GM12878 (cell line): ENCODE results near the gene DMPK.

ENCODE experiments used
- ATF2 ChIP-seq: IDR thresholded peaks from 2 replicates; pipeline ENCODE4 v1.6.1; 2012; ENCODE audit warnings: low read length, inconsistent platforms
- CBX5 ChIP-seq: sonication (generic); IDR thresholded peaks from 2 replicates; pipeline ENCODE4 v1.6.1; 2016; ENCODE audit warnings: low read depth, moderate library complexity, mild to moderate bottlenecking, inconsistent platforms
- E2F8 ChIP-seq: fragments of 450-650 bp; IDR thresholded peaks from 2 replicates; pipeline ENCODE4 v1.6.1; 2018; ENCODE audit warnings: mild to moderate bottlenecking, low read depth, moderate library complexity; ENCODE audit not compliant: partially characterized antibody
- EED ChIP-seq: sonication (generic); IDR thresholded peaks from 2 replicates; pipeline ENCODE4 v1.6.1; 2016; ENCODE audit warnings: antibody characterized with exemption, low read depth
- POU2F2 ChIP-seq: IDR thresholded peaks from 3 replicates; pipeline ENCODE4 v1.6.1; 2011; ENCODE audit warnings: low read depth, mild to moderate bottlenecking, low read length, borderline replicate concordance
- TAF1 ChIP-seq: IDR thresholded peaks from 2 replicates; pipeline ENCODE4 v1.6.1; 2011; ENCODE audit warnings: mild to moderate bottlenecking, low read depth, low read length, borderline replicate concordance
- YBX1 ChIP-seq: fragments of 450-650 bp; IDR thresholded peaks from 2 replicates; pipeline ENCODE4 v1.6.1; 2016; ENCODE audit warnings: antibody characterized with exemption
- ZNF687 ChIP-seq: fragments of 450-650 bp; IDR thresholded peaks from 2 replicates; pipeline ENCODE4 v1.6.1; 2017; ENCODE audit warnings: mild to moderate bottlenecking, moderate library complexity
- TF ChIP-seq, protein P1 (sequence below), 3 experiments: IDR thresholded peaks in 2 of 3; conservative IDR thresholded peaks in 1 of 3; 2 replicates each; pipeline ENCODE4 v1.5.1; 2011; ENCODE audit warnings: low read depth in 3 of 3, low read length in 3 of 3, mild to moderate bottlenecking in 3 of 3, control low read depth in 2 of 3, moderate library complexity in 2 of 3, inconsistent platforms in 1 of 3, mixed read lengths in 1 of 3; ENCODE audit not compliant: control insufficient read depth in 2 of 3, insufficient read depth in 1 of 3; ENCODE audit errors: extremely low read depth in 1 of 3
- TF ChIP-seq, protein P2 (sequence below): IDR thresholded peaks from 2 replicates; pipeline ENCODE4 v1.6.1; 2012; ENCODE audit warnings: low read depth, low read length, improper control_type of control experiment
- TF ChIP-seq, protein P3 (sequence below): IDR thresholded peaks from 2 replicates; pipeline ENCODE4 v1.6.1; 2011; ENCODE audit warnings: borderline replicate concordance, low read depth, mild to moderate bottlenecking, moderate library complexity, mixed read lengths, low read length; ENCODE audit not compliant: insufficient read depth; ENCODE audit errors: extremely low read length
- TF ChIP-seq, protein P4 (sequence below): fragments of 450-650 bp; IDR thresholded peaks from 2 replicates; pipeline ENCODE4 v1.6.1; 2014; ENCODE audit warnings: mild to moderate bottlenecking

DNA sequence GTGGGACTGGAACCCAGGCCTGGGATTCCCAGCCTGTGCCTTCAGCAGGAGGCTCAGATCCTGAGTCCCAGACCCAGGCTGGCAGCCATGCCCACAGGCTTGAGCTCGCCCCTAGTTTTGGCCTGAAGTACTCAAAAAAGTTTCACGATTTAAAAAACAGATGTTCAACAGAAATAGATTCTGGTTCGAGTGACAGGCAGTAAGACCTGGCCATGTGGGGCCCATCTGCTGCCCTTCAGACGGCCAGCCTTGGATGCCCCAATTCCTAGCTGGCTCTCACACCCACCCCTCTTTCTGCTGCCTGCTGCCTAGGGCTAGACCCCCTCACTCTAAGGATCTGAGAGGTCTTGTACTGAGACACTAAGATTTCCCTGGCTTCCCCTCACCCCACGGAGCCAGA, 2.8 kb upstream of the DMPK start:
- no peak for TF ChIP-seq EED
- TF ChIP-seq CBX5: no peak
- TF ChIP-seq, protein P1, sequence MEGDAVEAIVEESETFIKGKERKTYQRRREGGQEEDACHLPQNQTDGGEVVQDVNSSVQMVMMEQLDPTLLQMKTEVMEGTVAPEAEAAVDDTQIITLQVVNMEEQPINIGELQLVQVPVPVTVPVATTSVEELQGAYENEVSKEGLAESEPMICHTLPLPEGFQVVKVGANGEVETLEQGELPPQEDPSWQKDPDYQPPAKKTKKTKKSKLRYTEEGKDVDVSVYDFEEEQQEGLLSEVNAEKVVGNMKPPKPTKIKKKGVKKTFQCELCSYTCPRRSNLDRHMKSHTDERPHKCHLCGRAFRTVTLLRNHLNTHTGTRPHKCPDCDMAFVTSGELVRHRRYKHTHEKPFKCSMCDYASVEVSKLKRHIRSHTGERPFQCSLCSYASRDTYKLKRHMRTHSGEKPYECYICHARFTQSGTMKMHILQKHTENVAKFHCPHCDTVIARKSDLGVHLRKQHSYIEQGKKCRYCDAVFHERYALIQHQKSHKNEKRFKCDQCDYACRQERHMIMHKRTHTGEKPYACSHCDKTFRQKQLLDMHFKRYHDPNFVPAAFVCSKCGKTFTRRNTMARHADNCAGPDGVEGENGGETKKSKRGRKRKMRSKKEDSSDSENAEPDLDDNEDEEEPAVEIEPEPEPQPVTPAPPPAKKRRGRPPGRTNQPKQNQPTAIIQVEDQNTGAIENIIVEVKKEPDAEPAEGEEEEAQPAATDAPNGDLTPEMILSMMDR (IDR thresholded peaks at IDR 0.05 in 2 of 3, conservative IDR thresholded peaks at IDR 0.05 in 1 of 3; ENCODE audit: control insufficient read depth in 2 of 3, extremely low read depth in 1 of 3, insufficient read depth in 1 of 3, low read depth in 3 of 3, low read length in 3 of 3): no peak
- TF ChIP-seq, protein P2, sequence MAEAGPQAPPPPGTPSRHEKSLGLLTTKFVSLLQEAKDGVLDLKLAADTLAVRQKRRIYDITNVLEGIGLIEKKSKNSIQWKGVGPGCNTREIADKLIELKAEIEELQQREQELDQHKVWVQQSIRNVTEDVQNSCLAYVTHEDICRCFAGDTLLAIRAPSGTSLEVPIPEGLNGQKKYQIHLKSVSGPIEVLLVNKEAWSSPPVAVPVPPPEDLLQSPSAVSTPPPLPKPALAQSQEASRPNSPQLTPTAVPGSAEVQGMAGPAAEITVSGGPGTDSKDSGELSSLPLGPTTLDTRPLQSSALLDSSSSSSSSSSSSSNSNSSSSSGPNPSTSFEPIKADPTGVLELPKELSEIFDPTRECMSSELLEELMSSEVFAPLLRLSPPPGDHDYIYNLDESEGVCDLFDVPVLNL: no peak
- no peak for TF ChIP-seq TAF1
- TF ChIP-seq E2F8: no peak
- TF ChIP-seq, protein P3, sequence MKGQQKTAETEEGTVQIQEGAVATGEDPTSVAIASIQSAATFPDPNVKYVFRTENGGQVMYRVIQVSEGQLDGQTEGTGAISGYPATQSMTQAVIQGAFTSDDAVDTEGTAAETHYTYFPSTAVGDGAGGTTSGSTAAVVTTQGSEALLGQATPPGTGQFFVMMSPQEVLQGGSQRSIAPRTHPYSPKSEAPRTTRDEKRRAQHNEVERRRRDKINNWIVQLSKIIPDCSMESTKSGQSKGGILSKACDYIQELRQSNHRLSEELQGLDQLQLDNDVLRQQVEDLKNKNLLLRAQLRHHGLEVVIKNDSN: no peak
- no peak for TF ChIP-seq ATF2
- TF ChIP-seq YBX1: no peak
- TF ChIP-seq, protein P4, sequence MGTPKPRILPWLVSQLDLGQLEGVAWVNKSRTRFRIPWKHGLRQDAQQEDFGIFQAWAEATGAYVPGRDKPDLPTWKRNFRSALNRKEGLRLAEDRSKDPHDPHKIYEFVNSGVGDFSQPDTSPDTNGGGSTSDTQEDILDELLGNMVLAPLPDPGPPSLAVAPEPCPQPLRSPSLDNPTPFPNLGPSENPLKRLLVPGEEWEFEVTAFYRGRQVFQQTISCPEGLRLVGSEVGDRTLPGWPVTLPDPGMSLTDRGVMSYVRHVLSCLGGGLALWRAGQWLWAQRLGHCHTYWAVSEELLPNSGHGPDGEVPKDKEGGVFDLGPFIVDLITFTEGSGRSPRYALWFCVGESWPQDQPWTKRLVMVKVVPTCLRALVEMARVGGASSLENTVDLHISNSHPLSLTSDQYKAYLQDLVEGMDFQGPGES: no peak
- no peak for TF ChIP-seq ZNF687
- TF ChIP-seq POU2F2: no peak
